CD4-positive, CD25-positive, alpha-beta regulatory T cell (primary cell): ENCODE data around the gene TBX4. TPM values are rescaled to one million over a fixed set of nuclear protein-coding genes. Genes with fewer than 3 reads are reported as not detected.

Source experiments
- ATAC-seq, 2 donors: fragments of 150-1000 bp; cut with Tn5 transposase; one replicate each; pipeline ENCODE4 v1.10.0; 2021; ENCODE audit warnings: low read depth in 2 of 2, moderate number of reproducible peaks in 2 of 2, moderate library complexity in 1 of 2
- DNase-seq, 3 donors: peaks; one replicate each; pipeline versions ENCODE4 v3.0.0 to v3.0.0-alpha.2; 2012 to 2022; ENCODE audit warnings: mixed read lengths in 1 of 3
- H3K27ac ChIP-seq: one replicate; pipeline ENCODE4 v1.7.0; 2013; ENCODE audit warnings: mild to moderate bottlenecking, low read length; ENCODE audit not compliant: insufficient read depth, poor library complexity, severe bottlenecking
- H3K27me3 ChIP-seq: one replicate; pipeline ENCODE4 v1.7.0; 2013; ENCODE audit warnings: low read length; ENCODE audit not compliant: control insufficient read depth, insufficient read depth
- H3K36me3 ChIP-seq: one replicate; pipeline ENCODE4 v1.7.0; 2013; ENCODE audit warnings: mild to moderate bottlenecking, low read length, moderate library complexity; ENCODE audit not compliant: control insufficient read depth, insufficient read depth
- H3K4me1 ChIP-seq: 2 replicates; pipeline ENCODE4 v1.7.0; 2013; ENCODE audit warnings: mild to moderate bottlenecking, low read length; ENCODE audit not compliant: insufficient read depth, control insufficient read depth, poor library complexity, severe bottlenecking
- H3K4me3 ChIP-seq: one replicate; pipeline ENCODE4 v1.7.0; 2013; ENCODE audit warnings: low read depth, mild to moderate bottlenecking, low read length, moderate library complexity
- H3K9me3 ChIP-seq, 2 experiments: 1 replicate in 1 of 2; 2 replicates in 1 of 2; pipeline ENCODE4 v1.7.0; 2013; ENCODE audit warnings: low read length in 2 of 2, mild to moderate bottlenecking in 1 of 2, moderate library complexity in 1 of 2; ENCODE audit not compliant: control insufficient read depth in 2 of 2
- H3K27ac Mint-ChIP-seq, 3 donors: one replicate each; pipeline ENCODE4 v1.8.0; 2020 to 2022; ENCODE audit warnings: mild to moderate bottlenecking in 3 of 3, mixed read lengths in 3 of 3, moderate library complexity in 2 of 3
- H3K27me3 Mint-ChIP-seq: one replicate; pipeline ENCODE4 v1.8.0; 2022; ENCODE audit warnings: mild to moderate bottlenecking, mixed read lengths
- H3K36me3 Mint-ChIP-seq: one replicate; pipeline ENCODE4 v1.8.0; 2020; ENCODE audit warnings: mixed read lengths
- H3K4me1 Mint-ChIP-seq, 4 donors: one replicate each; pipeline ENCODE4 v1.8.0; 2020 to 2022; ENCODE audit warnings: mixed read lengths in 4 of 4, mild to moderate bottlenecking in 1 of 4
- H3K4me3 Mint-ChIP-seq, 4 donors: one replicate each; pipeline ENCODE4 v1.8.0; 2020 to 2022; ENCODE audit warnings: mild to moderate bottlenecking in 4 of 4, mixed read lengths in 4 of 4, moderate library complexity in 3 of 4
- H3K9me3 Mint-ChIP-seq, 7 donors: one replicate each; pipeline ENCODE4 v1.8.0; 2020 to 2022; ENCODE audit warnings: mixed read lengths in 7 of 7, mild to moderate bottlenecking in 3 of 7, moderate library complexity in 2 of 7
- polyA plus RNA-seq, 4 donors: library from polyadenylated mRNA; unstranded; fragments of 300-500 nt; fragmentation: Illumina TruSeq; gene quantifications; one replicate each; pipeline ENCODE4 v1.2.3, GENCODE V29; 2021
- total RNA-seq: library from RNA; stranded (reverse); gene quantifications from one replicate; pipeline ENCODE4 v1.2.3, GENCODE V29; 2022

TBX4 gene
- not detected for total RNA-seq
- not detected for polyA plus RNA-seq

DNA sequence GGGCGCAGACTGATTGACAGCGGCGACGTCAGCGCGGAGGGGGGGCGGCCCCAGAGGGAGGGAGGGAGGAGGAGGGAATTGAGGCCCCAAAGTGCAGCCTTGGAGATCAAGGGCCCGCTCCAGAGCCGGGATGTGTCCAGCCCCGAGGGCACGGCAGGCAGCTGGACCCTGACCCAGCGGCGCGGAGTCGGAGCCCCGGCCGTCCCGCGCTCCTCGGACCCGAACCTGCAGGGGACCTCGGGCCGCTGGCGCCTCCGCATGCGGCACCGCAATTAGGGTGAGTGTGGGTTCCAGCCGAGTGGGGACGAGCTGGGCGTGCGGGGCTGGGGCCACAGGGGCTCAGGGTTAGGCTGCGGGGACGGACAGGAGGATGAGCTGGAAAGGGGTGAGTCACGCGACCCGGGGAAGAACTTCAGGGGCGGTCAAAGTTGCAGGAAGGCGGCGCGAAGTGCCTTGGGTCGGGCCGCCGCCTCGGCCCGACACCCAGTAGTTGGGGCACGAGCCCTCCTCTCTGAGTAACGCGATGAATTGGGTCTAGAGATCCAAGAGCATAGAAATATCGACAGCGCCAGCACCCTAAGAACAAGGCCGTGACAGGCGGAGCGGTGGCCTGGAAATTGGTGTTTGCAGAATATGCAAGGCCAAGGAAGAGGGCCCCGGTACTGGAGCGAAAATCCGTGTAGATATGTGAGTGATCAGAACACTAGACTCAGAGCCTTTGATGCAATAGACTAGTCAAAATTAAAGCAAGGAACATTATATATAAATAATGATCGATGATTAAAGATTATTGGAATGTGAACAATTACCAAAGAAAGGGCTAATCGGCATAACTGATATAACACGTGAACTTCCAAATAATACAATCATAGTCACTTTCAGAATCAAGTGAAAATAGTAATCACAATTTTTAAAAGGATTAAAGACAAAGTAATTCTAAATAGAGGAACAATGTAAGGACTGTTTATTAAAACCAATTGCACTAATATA is at the start of gene TBX4:
Gene TBX4 (plus strand): TSS at position 122 of the 990 bp plus-strand sequence. CDS start 4,069 bp downstream, outside the sequence.
- H3K27me3 Mint-ChIP-seq = peaks cover 81% of the 10 kb centered on the region
- no peaks in the 10 kb centered on the region for H3K36me3 Mint-ChIP-seq
- no peak within 1 kb of the TSS for H3K27ac ChIP-seq
- no peak for ATAC-seq
- no peak within 1 kb of the TSS for H3K27ac Mint-ChIP-seq
- H3K36me3 ChIP-seq = no peaks in the 10 kb centered on the region
- DNase-seq = no peak
- peaks cover 6 to 34% (median 17%) of the 10 kb centered on the region in 4 donors for H3K4me1 Mint-ChIP-seq
- peaks cover 22% of the 10 kb centered on the region for H3K4me1 ChIP-seq
- no peaks in the 10 kb centered on the region for H3K9me3 ChIP-seq
- peak within 1 kb of the TSS in 2 of 4 donors; percentile 73 for H3K4me3 Mint-ChIP-seq
- H3K27me3 ChIP-seq = peaks cover 34% of the 10 kb centered on the region
- peaks cover 0 to 2% (median 0%) of the 10 kb centered on the region in 7 donors for H3K9me3 Mint-ChIP-seq
- no peak within 1 kb of the TSS for H3K4me3 ChIP-seq

- Mint-ChIP-seq H3K27me3 (peaks cover 64% of the 10 kb centered on the region), H3K27ac (no peak overlapping the region), H3K4me1 (peaks cover 5 to 54% (median 20%) of the 10 kb centered on the region in 4 donors), H3K36me3 (no peaks in the 10 kb centered on the region), H3K9me3 (peaks cover 0 to 6% (median 0%) of the 10 kb centered on the region in 7 donors), H3K4me3 (peak overlapping the region; percentile 44 to 83 (median 72))
- DNase-seq (no peak), ATAC-seq (no peak)
- Histone ChIP-seq H3K27me3 (peaks cover 24% of the 10 kb centered on the region), H3K36me3 (no peaks in the 10 kb centered on the region), H3K9me3 (no peaks in the 10 kb centered on the region), H3K27ac (no peak overlapping the region), H3K4me1 (peaks cover 60% of the 10 kb centered on the region), H3K4me3 (no peak overlapping the region)
Measured at GRCh38 chr17:61402978-61403800, 49.0 kb upstream of the TBX4 start.

DNA sequence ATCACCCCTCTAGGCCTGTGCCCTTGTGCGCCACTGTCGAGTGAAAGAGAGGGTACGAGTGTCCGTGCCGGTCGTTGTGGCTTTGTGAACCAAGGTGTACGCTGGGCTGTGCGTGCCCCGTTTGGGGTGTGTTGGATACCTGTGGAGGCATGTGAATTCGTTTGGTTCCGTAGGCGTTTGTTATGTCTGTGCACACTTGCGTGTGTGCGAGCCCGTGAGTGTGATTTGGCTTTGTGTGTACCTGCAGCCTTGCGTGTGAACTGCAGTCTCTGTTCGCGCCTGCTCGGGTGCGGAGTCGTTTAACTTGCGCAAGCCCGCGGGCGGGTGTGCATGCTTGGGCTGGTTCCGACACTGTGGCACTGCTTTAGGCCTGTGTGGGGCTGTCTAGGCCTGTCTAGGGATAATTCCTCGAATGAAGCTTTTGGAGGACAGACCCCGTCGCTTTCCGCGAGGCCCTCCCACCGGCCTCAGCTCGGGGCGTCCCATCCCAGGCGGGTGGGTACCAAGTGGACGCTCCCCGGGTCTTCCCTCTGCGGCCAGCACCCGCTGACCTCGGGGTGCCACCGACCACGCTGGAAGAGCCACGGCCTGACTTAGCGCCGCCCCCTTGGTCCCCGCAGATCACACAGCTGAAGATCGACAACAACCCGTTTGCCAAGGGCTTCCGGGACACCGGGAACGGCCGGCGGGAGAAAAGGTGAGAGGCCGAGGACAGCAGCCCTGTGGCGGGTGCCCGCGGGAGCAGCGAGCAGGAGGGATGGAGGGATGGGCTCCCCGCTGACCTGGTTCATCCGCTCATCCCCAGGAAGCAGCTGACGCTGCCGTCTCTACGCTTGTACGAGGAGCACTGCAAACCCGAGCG is 48.2 kb upstream of the TBX4 start:
- Histone ChIP-seq H3K36me3 (no peaks in the 10 kb centered on the region), H3K27me3 (peaks cover 29% of the 10 kb centered on the region), H3K4me3 (no peak overlapping the region), H3K4me1 (peaks cover 62% of the 10 kb centered on the region), H3K9me3 (no peaks in the 10 kb centered on the region), H3K27ac (no peak overlapping the region)
- Mint-ChIP-seq H3K36me3 (no peaks in the 10 kb centered on the region), H3K4me1 (peaks cover 5 to 55% (median 22%) of the 10 kb centered on the region in 4 donors), H3K4me3 (peak overlapping the region; percentile 58 to 83 (median 72)), H3K27ac (no peak overlapping the region), H3K9me3 (peaks cover 0 to 6% (median 0%) of the 10 kb centered on the region in 7 donors), H3K27me3 (peaks cover 67% of the 10 kb centered on the region)
- no peak for DNase-seq
- no peak for ATAC-seq

DNA sequence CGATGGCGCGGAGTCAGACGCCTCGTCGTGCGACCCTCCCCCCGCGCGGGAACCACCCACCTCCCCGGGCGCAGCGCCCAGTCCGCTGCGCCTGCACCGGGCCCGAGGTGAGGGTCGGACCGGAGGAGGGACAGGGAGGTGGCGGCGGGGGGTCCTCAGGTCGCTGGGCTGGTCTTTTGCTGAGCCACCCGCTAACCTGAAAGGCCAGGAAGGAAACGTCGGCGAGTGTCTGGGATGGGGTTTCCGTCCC is 47.6 kb upstream of the TBX4 start:
- no peak for ATAC-seq
- Mint-ChIP-seq H3K4me1 (peaks cover 5 to 55% (median 23%) of the 10 kb centered on the region in 4 donors), H3K4me3 (peak overlapping the region in 1 of 4 donors; percentile 63), H3K9me3 (peaks cover 0 to 6% (median 0%) of the 10 kb centered on the region in 7 donors), H3K36me3 (no peaks in the 10 kb centered on the region), H3K27ac (no peak overlapping the region), H3K27me3 (peaks cover 68% of the 10 kb centered on the region)
- H3K4me3 ChIP-seq = no peak overlapping the region
- H3K27ac ChIP-seq = no peak overlapping the region
- H3K4me1 ChIP-seq = peaks cover 59% of the 10 kb centered on the region
- no peaks in the 10 kb centered on the region for H3K9me3 ChIP-seq
- DNase-seq = no peak
- H3K27me3 ChIP-seq = peaks cover 29% of the 10 kb centered on the region
- no peaks in the 10 kb centered on the region for H3K36me3 ChIP-seq

DNA sequence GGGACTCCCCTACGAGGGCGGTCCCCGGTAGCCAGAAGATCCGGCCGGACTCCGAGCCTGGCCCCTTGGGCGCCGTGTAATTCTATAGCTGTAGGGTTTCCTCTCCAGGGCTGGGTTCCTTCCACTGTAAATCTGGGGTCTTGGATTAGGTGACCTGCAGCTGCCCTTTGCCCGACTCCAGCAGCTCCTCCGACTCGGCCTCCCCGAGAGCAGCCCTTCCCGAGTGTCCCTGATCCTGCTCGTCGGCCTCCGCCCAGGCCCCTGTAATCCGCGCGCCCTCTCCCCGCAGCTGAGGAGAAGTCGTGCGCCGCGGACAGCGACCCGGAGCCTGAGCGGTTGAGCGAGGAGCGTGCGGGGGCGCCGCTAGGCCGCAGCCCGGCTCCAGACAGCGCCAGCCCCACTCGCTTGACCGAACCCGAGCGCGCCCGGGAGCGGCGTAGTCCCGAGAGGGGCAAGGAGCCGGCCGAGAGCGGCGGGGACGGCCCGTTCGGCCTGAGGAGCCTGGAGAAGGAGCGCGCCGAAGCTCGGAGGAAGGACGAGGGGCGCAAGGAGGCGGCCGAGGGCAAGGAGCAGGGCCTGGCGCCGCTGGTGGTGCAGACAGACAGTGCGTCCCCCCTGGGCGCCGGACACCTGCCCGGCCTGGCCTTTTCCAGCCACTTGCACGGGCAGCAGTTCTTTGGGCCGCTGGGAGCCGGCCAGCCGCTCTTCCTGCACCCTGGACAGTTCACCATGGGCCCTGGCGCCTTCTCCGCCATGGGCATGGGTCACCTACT is 47.1 kb upstream of the TBX4 start:
- peaks cover 61% of the 10 kb centered on the region for H3K4me1 ChIP-seq
- no peaks in the 10 kb centered on the region for H3K36me3 Mint-ChIP-seq
- H3K4me1 Mint-ChIP-seq = peaks cover 5 to 60% (median 24%) of the 10 kb centered on the region in 4 donors
- no peak overlapping the region for H3K27ac Mint-ChIP-seq
- H3K27me3 Mint-ChIP-seq = peaks cover 73% of the 10 kb centered on the region
- H3K4me3 ChIP-seq = no peak overlapping the region
- H3K27ac ChIP-seq = no peak overlapping the region
- no peaks in the 10 kb centered on the region for H3K9me3 ChIP-seq
- ATAC-seq (no peak), DNase-seq (no peak)
- H3K36me3 ChIP-seq = no peaks in the 10 kb centered on the region
- peak overlapping the region in 1 of 4 donors; percentile 69 for H3K4me3 Mint-ChIP-seq
- peaks cover 0 to 6% (median 0%) of the 10 kb centered on the region in 7 donors for H3K9me3 Mint-ChIP-seq
- peaks cover 29% of the 10 kb centered on the region for H3K27me3 ChIP-seq

DNA sequence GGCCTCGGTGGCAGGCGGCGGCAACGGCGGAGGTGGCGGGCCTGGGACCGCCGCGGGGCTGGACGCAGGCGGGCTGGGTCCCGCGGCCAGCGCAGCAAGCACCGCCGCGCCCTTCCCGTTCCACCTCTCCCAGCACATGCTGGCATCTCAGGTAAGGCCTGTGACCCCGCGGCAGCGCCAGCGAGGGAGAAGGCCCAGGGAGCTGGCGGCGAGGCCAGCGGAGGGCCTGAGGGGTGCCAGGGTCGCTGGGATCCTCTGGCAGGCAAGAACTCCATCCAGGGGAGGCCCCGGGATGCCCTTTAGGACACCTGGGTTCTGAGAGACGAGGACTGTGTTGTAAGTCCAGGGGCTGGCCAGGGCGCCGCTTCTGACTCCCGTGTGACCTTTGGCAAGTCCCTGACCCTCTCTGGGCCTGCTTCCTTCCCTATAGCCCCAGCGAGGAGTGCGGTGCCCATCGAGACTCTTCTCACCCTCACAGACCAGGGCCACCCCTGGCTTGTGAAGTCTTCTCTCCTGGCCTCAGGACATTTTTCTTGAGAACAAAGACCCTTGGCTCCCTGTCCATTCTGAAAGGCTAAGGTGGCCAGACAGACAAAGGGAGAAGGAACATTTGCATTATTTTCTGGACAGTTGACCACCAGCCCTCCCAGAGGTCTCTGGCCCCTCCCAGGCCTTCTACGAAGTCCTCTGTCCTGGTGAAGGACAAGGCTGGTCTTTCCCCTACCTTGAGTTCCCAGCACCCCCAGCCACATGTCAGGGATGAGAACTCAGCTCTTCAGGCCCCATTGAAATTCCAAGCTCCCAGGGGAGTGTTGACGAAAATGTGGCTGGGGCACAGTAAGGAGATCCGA is 46.3 kb upstream of the TBX4 start:
- no peak for DNase-seq

More for the DNA sequence above, 46.3 kb upstream of the TBX4 start:
- Histone ChIP-seq H3K9me3 (no peaks in the 10 kb centered on the region), H3K27ac (no peak overlapping the region), H3K36me3 (no peaks in the 10 kb centered on the region), H3K27me3 (peaks cover 29% of the 10 kb centered on the region), H3K4me3 (no peak overlapping the region), H3K4me1 (peaks cover 65% of the 10 kb centered on the region)
- Mint-ChIP-seq H3K27me3 (peaks cover 77% of the 10 kb centered on the region), H3K27ac (no peak overlapping the region), H3K4me1 (peaks cover 5 to 65% (median 28%) of the 10 kb centered on the region in 4 donors), H3K9me3 (peaks cover 0 to 6% (median 0%) of the 10 kb centered on the region in 7 donors), H3K36me3 (no peaks in the 10 kb centered on the region), H3K4me3 (peak overlapping the region in 2 of 4 donors; percentile 17 to 38)
- ATAC-seq = no peak
